ENCODE results near the gene PFDN2.

The PFDN2 gene

DNA sequence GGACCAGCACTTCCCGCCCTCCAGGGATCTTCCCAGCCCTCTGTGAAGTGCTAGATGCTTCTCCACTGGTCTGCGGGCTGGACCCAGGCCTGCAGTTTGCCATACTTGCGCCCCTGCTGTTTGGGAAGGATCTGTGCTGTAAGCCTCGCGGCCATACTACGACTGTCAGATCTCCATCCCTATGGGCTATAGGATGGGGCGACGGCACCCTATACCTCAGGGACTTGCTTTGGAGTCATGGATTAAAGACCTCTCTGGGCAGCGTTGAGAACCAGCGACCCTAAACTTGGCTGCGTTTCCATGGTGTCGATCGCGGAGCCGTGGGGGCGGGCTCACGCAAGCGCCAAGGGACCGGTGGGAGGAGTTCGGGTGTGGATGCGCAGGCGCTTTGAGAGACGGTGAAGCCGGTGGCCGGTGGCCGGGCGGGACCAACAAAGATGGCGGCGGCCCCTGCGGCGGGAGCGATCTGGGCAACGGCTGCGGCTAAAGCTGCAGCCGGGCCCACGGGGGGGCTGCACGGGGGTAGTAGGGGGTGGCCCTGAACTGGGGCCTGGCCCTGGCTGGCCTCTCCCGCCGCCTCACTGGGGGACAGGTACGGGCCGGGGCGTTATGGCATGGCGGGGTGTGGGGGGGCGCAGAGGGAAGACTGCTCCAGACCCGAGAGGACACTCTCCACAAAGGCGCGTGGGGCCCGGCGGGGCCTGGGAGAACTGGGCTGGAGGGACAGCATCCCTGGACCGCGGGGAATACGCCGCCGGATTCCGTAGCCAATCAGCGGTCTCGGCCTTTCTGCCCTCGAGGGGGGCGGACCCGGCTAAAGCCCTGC lies 41.5 kb upstream of the PFDN2 start, which contains the start of gene USP21 (continued):
- 0 out of 2 replicates have a peak, but pooled peaks have one; percentile 44 for TF ChIP-seq REST (tag by site-specific recombination; IDR thresholded peaks at IDR 0.05)
- no peak for TF ChIP-seq MYNN (tag by site-specific recombination; IDR thresholded peaks at IDR 0.05; ENCODE audit: borderline replicate concordance)
- peak; percentile 88 for TF ChIP-seq GLIS2 (tag by site-specific recombination; IDR thresholded peaks at IDR 0.05)
- peak; percentile 35; the same call in 1 of the 2 replicates for TF ChIP-seq ZBTB48 (tag by site-specific recombination; IDR thresholded peaks at IDR 0.05)
- no peak for TF ChIP-seq HOXA7 (CRISPR knock-in tag; IDR thresholded peaks at IDR 0.05; ENCODE audit: borderline replicate concordance)
- peak; percentile 98 for TF ChIP-seq ZBTB17 (tag by site-specific recombination; IDR thresholded peaks at IDR 0.05)
- peak; percentile 91 for TF ChIP-seq SP3 (tag by site-specific recombination; IDR thresholded peaks at IDR 0.05)
- TF ChIP-seq ZBTB26 (tag by site-specific recombination; optimal IDR thresholded peaks at IDR 0.05), result peak; percentile 43
- TF ChIP-seq ZSCAN30 (tag by site-specific recombination; IDR thresholded peaks at IDR 0.05), result 0 out of 2 replicates have a peak, but pooled peaks have one; percentile 26
- TF ChIP-seq ZNF792 (tag by site-specific recombination; IDR thresholded peaks at IDR 0.05), result 0 out of 2 replicates have a peak, but pooled peaks have one; percentile 24
- peak; percentile 89 for TF ChIP-seq YY2 (tag by site-specific recombination; IDR thresholded peaks at IDR 0.05)
- TF ChIP-seq PATZ1 (tag by site-specific recombination; IDR thresholded peaks at IDR 0.05), result peak; percentile 89
- no peak for TF ChIP-seq ZNF354C (tag by site-specific recombination; IDR thresholded peaks at IDR 0.05; ENCODE audit: borderline replicate concordance, low read depth)
- 0 out of 2 replicates have a peak, but pooled peaks have one; percentile 50 for TF ChIP-seq ZSCAN4 (tag by site-specific recombination; IDR thresholded peaks at IDR 0.05)
- TF ChIP-seq ZNF449 (tag by site-specific recombination; IDR thresholded peaks at IDR 0.05), result peak; percentile 12; the same call in 1 of the 2 replicates
- 0 out of 2 replicates have a peak, but pooled peaks have one; percentile 12 for TF ChIP-seq ZSCAN18 (tag by site-specific recombination; IDR thresholded peaks at IDR 0.05)
- 0 out of 2 replicates have a peak, but pooled peaks have one; percentile 67 for TF ChIP-seq ZNF2 (tag by site-specific recombination; IDR thresholded peaks at IDR 0.05)
- peak; percentile 25; the same call in 1 of the 2 replicates for TF ChIP-seq ZFHX2 (tag by site-specific recombination; conservative IDR thresholded peaks at IDR 0.05)
- TF ChIP-seq KLF10 (tag by site-specific recombination; IDR thresholded peaks at IDR 0.05), result 0 out of 2 replicates have a peak, but pooled peaks have one; percentile 46
- peak; percentile 79 for TF ChIP-seq ZNF76 (tag by site-specific recombination; IDR thresholded peaks at IDR 0.05; ENCODE audit: borderline replicate concordance, low read depth)
- TF ChIP-seq GLI4 (tag by site-specific recombination; IDR thresholded peaks at IDR 0.05), result 0 out of 2 replicates have a peak, but pooled peaks have one; percentile 61
- TF ChIP-seq ZXDB (tag by site-specific recombination; IDR thresholded peaks at IDR 0.05), result peak; percentile 89
- peak; percentile 34; the same call in 1 of the 2 replicates for TF ChIP-seq ZEB2 (tag by site-specific recombination; IDR thresholded peaks at IDR 0.05)
- peak; percentile 41; the same call in 1 of the 2 replicates for TF ChIP-seq SP7 (tag by site-specific recombination; IDR thresholded peaks at IDR 0.05)
- peak; percentile 87 for TF ChIP-seq ZNF501 (tag by site-specific recombination; IDR thresholded peaks at IDR 0.05)
- TF ChIP-seq SALL2 (tag by site-specific recombination; IDR thresholded peaks at IDR 0.05; ENCODE audit: borderline replicate concordance), result no peak
- TF ChIP-seq YY1 (tag by site-specific recombination; IDR thresholded peaks at IDR 0.05), result peak; percentile 98

All from HEK293 (cell line).